Measurements from ENCODE around the gene DOCK4.

The DOCK4 gene

GRCh38 chr7:112110175-112110574 lies 96.0 kb downstream of the DOCK4 start:
- POLR2A ChIA-PET, result no interaction called here
- DNase-seq (ENCODE audit: extremely low spot score), result no peak
- CTCF ChIA-PET, result interaction anchor here (0.7 kb wide), 1 partner anchor 32 kb away, joined by 8 read pairs; no protein-coding TSS in a partner anchor
- no peak for TF ChIP-seq NFRKB (IDR thresholded peaks at IDR 0.05)
- TF ChIP-seq FOXA1 (IDR thresholded peaks at IDR 0.05), result no peak
- TF ChIP-seq FOXK2 (IDR thresholded peaks at IDR 0.05), result no peak
- no peak for TF ChIP-seq TARDBP (IDR thresholded peaks at IDR 0.05)
- TF ChIP-seq ARNT (IDR thresholded peaks at IDR 0.05), result no peak
- TF ChIP-seq SP1 (IDR thresholded peaks at IDR 0.05), result no peak
- no peak for TF ChIP-seq BHLHE40 (IDR thresholded peaks at IDR 0.05; ENCODE audit: borderline replicate concordance)
- no peak for TF ChIP-seq ELF4 (IDR thresholded peaks at IDR 0.05)
- TF ChIP-seq HDGF (IDR thresholded peaks at IDR 0.05; ENCODE audit: borderline replicate concordance), result no peak
- TF ChIP-seq LEF1 (IDR thresholded peaks at IDR 0.05; ENCODE audit: borderline replicate concordance), result no peak
- TF ChIP-seq FOXM1 (IDR thresholded peaks at IDR 0.05; ENCODE audit: borderline replicate concordance), result no peak
- no peak for TF ChIP-seq SUZ12 (IDR thresholded peaks at IDR 0.05)
- TF ChIP-seq ZNF384 (IDR thresholded peaks at IDR 0.05), result no peak
- TF ChIP-seq CTBP1 (IDR thresholded peaks at IDR 0.05; ENCODE audit: borderline replicate concordance), result no peak
- TF ChIP-seq PKNOX1 (IDR thresholded peaks at IDR 0.05), result no peak

- DNase-seq (ENCODE audit: extremely low spot score), result no peak
- POLR2A ChIA-PET, result no interaction called here
- no peak for TF ChIP-seq FOXA1 (IDR thresholded peaks at IDR 0.05)
- no peak for TF ChIP-seq BHLHE40 (IDR thresholded peaks at IDR 0.05; ENCODE audit: borderline replicate concordance)
- TF ChIP-seq SUZ12 (IDR thresholded peaks at IDR 0.05), result no peak
- TF ChIP-seq LEF1 (IDR thresholded peaks at IDR 0.05; ENCODE audit: borderline replicate concordance), result no peak
- no peak for TF ChIP-seq PKNOX1 (IDR thresholded peaks at IDR 0.05)
- TF ChIP-seq SP1 (IDR thresholded peaks at IDR 0.05), result no peak
- TF ChIP-seq ARNT (IDR thresholded peaks at IDR 0.05), result no peak
- TF ChIP-seq TARDBP (IDR thresholded peaks at IDR 0.05), result no peak
- no peak for TF ChIP-seq FOXM1 (IDR thresholded peaks at IDR 0.05; ENCODE audit: borderline replicate concordance)
- no peak for TF ChIP-seq HDGF (IDR thresholded peaks at IDR 0.05; ENCODE audit: borderline replicate concordance)
- no peak for TF ChIP-seq NFRKB (IDR thresholded peaks at IDR 0.05)
- TF ChIP-seq L3MBTL2 (conservative IDR thresholded peaks at IDR 0.05), result no peak
- TF ChIP-seq ELF4 (IDR thresholded peaks at IDR 0.05), result no peak
- TF ChIP-seq ZNF384 (IDR thresholded peaks at IDR 0.05), result no peak
- TF ChIP-seq CTBP1 (IDR thresholded peaks at IDR 0.05; ENCODE audit: borderline replicate concordance), result no peak
- no peak for TF ChIP-seq FOXK2 (IDR thresholded peaks at IDR 0.05)
- CTCF ChIA-PET, result no interaction called here
Observed at GRCh38 chr7:112108981-112109380, 97.2 kb downstream of the DOCK4 start.

- no peak for TF ChIP-seq FOXK2 (IDR thresholded peaks at IDR 0.05)
- TF ChIP-seq ARNT (IDR thresholded peaks at IDR 0.05), result no peak
- no peak for TF ChIP-seq LEF1 (IDR thresholded peaks at IDR 0.05; ENCODE audit: borderline replicate concordance)
- TF ChIP-seq ELF4 (IDR thresholded peaks at IDR 0.05), result no peak
- TF ChIP-seq PKNOX1 (IDR thresholded peaks at IDR 0.05), result no peak
- TF ChIP-seq BHLHE40 (IDR thresholded peaks at IDR 0.05; ENCODE audit: borderline replicate concordance), result no peak
- no peak for TF ChIP-seq SUZ12 (IDR thresholded peaks at IDR 0.05)
- no peak for TF ChIP-seq L3MBTL2 (conservative IDR thresholded peaks at IDR 0.05)
- TF ChIP-seq FOXM1 (IDR thresholded peaks at IDR 0.05; ENCODE audit: borderline replicate concordance), result no peak
- TF ChIP-seq TARDBP (IDR thresholded peaks at IDR 0.05), result no peak
- DNase-seq (ENCODE audit: extremely low spot score), result no peak
- CTCF ChIA-PET, result no interaction called here
- POLR2A ChIA-PET, result no interaction called here
Observed at GRCh38 chr7:112105584-112106530, 100.3 kb downstream of the DOCK4 start.

GRCh38 chr7:112104120-112104519 lies 102.1 kb downstream of the DOCK4 start:
- CTCF ChIA-PET, result no interaction called here
- DNase-seq (ENCODE audit: extremely low spot score), result no peak
- no peak for TF ChIP-seq CTBP1 (IDR thresholded peaks at IDR 0.05; ENCODE audit: borderline replicate concordance)
- no peak for TF ChIP-seq FOXM1 (IDR thresholded peaks at IDR 0.05; ENCODE audit: borderline replicate concordance)
- no peak for TF ChIP-seq TARDBP (IDR thresholded peaks at IDR 0.05)
- TF ChIP-seq L3MBTL2 (conservative IDR thresholded peaks at IDR 0.05), result no peak
- TF ChIP-seq ARNT (IDR thresholded peaks at IDR 0.05), result no peak
- no peak for TF ChIP-seq FOXA1 (IDR thresholded peaks at IDR 0.05)
- no peak for TF ChIP-seq NFRKB (IDR thresholded peaks at IDR 0.05)
- TF ChIP-seq HDGF (IDR thresholded peaks at IDR 0.05; ENCODE audit: borderline replicate concordance), result no peak
- no peak for TF ChIP-seq SUZ12 (IDR thresholded peaks at IDR 0.05)
- POLR2A ChIA-PET, result no interaction called here

GRCh38 chr7:112103246-112103645 lies 103.0 kb downstream of the DOCK4 start:
- TF ChIP-seq HDGF (IDR thresholded peaks at IDR 0.05; ENCODE audit: borderline replicate concordance) (no peak), ELF4 (IDR thresholded peaks at IDR 0.05) (no peak), ARNT (IDR thresholded peaks at IDR 0.05) (no peak), FOXK2 (IDR thresholded peaks at IDR 0.05) (no peak), SP1 (IDR thresholded peaks at IDR 0.05) (no peak), BHLHE40 (IDR thresholded peaks at IDR 0.05; ENCODE audit: borderline replicate concordance) (no peak), PKNOX1 (IDR thresholded peaks at IDR 0.05) (no peak), FOXA1 (IDR thresholded peaks at IDR 0.05) (no peak), TARDBP (IDR thresholded peaks at IDR 0.05) (no peak), NFRKB (IDR thresholded peaks at IDR 0.05) (no peak), FOXM1 (IDR thresholded peaks at IDR 0.05; ENCODE audit: borderline replicate concordance) (no peak), CTBP1 (IDR thresholded peaks at IDR 0.05; ENCODE audit: borderline replicate concordance) (no peak), L3MBTL2 (conservative IDR thresholded peaks at IDR 0.05) (no peak), ZNF384 (IDR thresholded peaks at IDR 0.05) (no peak)
- ChIA-PET POLR2A (no interaction called here), CTCF (no interaction called here)
- no peak for DNase-seq (ENCODE audit: extremely low spot score)
